Fibroblast of skin of abdomen (primary cell): ENCODE results near the gene TRPM2.
"Not testable (repeated sequence)": the region's sequence is repeated elsewhere in the genome, so short reads cannot be mapped to it uniquely, and the experiment has no call there.

Experiments
- DNase-seq: peaks from one replicate; pipeline ENCODE4 v3.0.0-alpha.2; 2013

TRPM2 gene

DNA sequence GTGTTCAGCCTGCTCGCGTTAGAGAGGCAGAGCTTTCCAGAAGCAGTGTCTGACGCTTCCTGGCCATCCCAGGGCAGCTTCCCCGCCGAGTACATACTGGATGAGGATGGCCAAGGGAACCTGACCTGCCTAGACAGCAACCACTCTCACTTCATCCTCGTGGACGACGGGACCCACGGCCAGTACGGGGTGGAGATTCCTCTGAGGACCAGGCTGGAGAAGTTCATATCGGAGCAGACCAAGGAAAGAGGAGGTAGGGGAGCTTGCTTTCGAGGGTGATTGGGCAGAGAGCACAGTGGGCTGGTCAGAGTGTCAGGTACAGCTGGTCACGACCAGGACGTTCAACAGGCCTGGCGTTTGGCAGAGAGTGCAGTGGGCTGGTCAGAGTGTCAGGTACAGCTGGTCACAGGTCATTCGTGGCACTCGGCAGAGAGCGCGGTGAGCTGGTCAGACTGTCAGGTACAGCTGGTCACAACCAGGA is 22.4 kb downstream of the TRPM2 start:
- no peak for DNase-seq

DNA sequence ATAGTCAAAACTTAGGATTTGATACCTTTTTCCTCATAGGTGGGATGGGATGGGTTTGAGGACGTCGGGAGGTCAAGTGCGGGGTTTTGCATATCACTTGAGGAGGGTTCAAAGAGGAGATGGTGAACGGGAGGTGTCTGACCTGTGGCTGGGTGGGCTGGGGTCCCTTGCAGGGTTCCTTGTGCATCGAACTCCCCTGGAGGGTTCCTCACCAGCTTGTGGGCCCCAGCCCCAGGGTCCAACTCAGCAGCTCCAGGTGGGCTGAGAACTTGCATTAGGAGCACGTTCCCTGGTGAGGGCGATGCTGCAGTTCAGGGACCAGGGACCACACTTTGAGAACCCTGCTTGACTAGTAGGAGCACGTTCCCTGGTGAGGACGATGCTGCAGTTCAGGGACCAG is 23.2 kb downstream of the TRPM2 start:
- DNase-seq: no peak

DNA sequence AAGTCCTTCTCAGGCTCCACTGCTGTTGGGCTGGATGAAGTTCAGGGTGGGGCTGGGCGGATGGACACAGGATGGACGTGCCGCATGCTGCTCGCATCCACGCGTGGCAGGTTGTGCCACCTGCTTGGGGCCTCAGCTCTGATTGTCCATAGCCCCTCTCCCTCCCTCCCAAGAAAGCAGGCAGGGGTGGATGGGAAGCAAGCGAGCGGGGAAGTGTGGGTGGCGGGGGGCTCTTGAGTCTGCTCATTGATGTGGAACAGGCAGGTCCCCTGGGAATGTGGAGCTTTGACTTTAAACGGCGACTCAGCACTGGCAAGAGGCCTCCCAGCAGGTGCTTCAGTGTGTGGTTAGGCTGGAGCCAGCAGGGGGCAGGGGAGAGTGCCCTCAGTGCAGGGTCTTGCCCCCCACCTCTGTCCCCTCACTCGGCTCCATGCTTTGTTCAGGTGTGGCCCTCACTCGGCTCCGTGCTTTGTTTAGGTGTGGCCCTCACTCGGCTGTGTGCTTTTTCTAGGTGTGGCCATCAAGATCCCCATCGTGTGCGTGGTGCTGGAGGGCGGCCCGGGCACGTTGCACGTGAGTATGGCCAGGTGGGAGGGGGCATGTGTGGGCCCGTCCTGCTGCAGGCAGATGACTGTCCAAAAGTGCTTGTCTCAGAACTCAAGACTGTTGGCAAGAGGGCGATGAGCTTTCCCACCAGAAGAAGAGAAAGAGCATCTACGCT is 23.9 kb downstream of the TRPM2 start:
- DNase-seq: no peak

DNA sequence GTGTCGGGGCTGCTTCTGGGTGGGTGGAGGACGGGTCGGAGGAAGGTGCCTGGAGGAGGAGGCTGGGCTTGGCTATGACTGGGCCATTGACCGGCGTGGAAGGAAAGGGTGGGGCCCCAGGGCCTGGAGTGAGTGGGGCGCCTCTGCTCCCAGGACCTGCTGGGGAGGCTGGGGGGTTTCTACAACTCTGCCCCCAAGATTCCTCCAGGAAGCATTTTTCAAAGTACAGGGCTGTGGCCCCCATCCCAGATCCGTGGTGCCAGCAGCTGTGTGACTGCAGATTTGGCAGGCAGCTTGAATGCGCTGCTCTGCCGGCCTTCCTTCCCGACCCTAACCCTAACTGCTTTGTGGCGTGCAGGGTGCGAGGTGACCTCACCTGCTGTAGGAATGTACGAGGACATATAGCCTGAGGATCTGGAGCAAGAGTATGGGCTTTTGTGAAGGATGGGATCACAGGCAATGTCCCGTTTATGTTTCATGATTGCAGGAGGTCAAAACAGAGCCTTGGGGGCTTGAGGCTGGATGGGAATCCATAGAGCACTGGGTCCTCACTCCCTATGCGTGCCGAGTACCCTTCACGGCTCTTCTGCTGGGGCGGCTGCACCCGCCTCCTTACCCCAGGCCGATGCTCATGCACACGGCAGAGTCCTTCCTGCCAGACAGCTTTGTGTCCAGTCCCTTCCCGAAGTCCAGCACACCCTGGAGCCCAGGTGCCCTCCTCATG is 24.7 kb downstream of the TRPM2 start:
- DNase-seq: no peak

DNA sequence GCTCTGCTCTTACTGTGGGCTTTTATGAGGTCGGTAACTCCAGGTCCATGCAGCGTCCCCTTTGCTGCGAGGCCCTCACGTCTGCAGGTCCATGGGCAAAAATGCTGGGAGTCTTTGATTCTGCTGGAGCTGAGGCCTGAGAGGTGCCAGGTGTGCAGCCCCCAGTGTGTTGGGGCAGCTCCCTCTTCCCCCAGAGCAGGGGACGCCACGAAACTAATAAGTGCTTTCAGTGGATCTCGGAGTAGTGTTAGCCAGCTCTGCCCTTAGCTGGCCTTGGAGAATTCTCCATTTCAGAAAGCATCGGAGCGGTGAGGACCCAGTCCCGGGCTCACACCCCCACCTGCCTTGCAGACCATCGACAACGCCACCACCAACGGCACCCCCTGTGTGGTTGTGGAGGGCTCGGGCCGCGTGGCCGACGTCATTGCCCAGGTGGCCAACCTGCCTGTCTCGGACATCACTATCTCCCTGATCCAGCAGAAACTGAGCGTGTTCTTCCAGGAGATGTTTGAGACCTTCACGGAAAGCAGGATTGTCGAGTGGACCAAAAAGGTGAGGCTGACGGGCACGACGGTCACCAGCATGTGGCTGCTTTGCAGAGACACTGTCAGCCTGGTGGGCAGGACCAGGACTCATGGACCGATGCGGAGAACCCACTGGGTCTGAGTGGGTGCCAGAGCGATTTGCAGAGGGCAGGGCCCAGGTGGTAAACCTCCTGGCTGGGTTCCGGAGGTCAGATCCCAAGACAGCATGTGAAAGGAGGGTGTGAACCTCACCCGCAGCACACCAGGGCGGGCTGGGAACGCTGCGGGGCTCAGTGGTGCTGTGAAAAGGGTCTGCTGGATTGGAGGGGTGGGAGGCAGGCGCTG is 25.5 kb downstream of the TRPM2 start:
- no peak for DNase-seq

DNA sequence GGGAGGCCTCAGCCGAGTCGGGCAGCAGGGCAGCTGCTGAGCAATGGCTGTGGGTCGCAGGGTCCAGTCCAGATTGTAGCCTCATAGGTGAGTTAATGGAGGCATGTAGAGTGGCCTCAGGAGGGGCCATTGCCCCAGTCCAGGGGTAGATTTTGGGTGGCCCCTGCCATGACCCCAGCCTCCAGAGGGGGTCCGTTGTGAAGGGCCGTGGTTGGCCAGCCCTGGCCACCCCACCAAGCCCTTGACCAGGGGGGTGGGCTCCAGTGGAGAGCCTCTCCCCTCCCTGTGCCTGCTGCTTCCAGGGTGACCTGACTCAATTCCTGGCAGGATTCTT is 26.1 kb downstream of the TRPM2 start:
- DNase-seq: no peak

DNA sequence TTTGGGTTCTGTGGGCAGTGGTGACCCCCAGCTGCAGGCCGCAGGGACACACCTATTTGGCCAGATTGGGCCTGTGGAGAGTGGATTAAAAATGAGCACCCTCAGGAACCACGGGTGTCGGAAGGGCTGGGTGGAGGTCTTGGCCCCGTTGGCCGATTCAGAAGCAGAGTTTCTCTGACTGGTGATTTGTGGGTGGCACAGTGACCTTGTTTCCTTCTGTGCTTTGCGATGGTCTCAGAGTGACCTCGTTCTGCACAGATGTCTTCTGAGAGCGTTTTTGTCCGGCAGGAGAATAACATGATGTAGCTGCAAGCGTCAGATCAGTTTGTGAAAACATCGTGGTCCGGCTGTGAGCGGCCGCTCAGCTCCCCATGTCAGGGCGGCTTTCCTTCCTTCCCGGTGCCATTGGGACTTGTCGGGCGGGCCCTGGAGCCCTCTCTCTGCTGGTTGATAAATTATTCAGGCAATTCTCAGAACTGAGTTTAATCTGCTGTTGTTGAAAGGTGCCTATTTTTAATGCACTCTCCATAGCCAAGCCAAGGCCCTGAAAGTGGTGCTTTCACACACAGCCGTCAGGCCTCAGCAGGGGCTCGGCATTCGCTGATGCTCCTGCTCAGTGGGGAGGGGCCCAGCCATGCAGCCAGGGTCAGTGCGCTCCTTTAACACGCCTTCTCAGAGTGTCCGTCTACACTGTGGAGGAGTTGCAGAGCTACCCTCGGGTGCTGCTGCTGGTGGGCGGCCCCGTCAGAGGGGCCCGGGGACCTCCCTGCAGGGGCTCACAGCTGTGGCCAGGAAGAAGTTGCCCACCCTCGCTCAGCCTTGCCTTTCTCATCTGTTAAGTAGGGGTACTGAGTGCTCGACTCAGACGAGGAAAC is 26.8 kb downstream of the TRPM2 start:
- no peak for DNase-seq

DNA sequence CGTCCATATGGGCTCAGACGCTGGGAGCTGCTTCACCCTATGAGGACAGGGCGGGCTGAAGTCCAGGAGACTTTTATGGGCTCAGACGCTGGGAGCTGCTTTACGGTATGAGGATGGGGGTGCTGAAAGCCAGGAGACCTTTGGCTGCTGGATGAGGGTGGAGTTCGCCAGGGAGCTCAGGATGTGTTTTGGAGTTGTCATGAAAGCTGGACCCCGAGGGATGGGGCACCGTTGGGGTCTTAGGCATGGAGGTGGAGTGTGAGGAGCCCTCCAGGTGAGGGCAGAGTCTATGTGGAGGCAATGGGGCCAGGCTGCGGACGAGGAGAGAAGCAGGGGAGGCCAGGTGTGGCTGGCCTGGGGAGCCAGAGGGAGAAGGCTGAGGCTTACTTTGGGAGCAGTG is 27.5 kb downstream of the TRPM2 start:
- DNase-seq: no peak

DNA sequence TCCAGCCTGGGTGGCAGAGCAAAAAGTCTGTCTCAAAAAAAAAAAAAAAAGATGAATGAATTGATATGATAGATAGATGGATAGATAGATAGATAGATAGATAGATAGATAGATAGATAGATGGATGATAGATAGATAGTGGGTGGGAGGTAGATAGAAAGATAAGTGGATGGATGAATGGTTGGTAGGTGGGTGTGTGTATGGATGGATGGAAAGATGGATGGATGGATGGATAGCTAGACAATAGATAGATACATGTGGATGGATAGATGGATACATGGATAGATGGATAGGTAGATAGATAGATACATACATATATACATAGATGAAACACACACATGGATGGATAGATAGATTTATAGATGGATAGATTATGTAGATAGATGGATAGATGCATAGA is 28.5 kb downstream of the TRPM2 start:
- DNase-seq: no peak

DNA sequence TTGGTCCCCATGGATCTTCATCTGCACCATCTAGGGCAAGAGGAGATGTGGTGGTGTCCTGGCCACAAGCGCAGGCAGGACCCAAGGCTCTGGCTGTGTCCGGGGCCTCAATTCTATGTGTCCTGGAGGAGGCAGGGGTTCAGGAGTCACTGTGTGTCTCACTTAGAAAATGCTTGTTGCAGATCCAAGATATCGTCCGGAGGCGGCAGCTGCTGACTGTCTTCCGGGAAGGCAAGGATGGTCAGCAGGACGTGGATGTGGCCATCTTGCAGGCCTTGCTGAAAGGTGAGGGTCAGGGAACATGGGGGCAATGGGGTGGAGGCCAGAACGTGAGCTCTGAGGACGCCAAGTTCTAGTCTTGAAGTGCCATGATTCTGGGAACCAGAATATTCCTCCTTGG is 29.1 kb downstream of the TRPM2 start:
- DNase-seq: no peak

DNA sequence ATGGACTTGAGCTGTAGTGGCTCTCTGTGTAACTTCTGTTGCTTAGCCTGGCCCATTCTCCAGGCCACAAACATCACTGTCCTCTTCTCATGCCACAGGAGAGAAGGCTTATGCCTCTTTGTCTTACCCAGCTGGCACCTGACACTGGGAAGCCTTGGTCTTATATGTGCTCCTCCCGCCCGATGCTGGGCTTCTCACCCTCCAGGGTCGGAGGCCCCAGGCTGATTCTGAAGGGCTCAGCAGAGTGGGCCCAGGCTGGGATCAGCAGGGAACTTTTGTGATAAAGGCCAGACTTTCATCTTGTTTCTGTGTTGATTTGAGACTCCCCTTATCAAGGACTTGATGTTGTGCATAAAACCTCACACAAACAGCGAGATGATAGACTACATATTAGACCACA is 29.8 kb downstream of the TRPM2 start:
- DNase-seq: no peak

DNA sequence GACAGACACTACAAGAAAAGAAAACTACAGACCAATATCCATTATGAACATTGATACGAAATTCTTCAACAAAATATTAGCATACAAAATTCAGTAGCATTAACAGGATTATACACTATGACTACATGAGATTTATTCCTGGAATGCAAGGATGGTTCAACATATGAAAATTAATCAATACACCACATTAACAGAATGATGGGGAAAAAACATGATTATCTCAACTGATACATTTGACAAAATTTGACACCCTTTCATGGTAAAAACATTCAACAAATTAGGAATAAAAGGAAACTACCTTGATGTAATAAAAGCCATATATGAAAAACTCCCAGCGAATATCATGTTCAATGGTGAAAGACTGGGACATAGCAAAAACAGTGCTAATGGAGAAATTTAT is 31.5 kb downstream of the TRPM2 start:
- DNase-seq: no peak

DNA sequence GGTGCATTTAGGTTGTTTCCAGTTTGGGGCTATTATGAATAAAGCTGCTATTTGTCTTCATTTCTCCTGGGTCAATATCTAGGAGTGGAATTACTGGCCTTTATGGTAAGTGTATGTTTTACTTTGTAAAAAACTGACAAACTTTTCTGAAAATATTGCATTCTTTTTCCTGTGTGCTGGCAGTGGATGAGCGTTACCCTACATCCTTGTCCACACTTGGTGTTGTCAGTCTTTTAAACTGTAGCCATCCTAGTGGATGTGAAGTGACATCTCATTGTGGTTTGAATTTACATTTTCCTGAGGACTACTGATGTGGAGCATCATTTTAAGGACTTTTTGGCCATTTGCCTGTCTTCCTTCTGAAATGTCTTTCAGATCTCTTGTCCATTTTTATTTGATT is 35.9 kb downstream of the TRPM2 start:
- no peak for DNase-seq

DNA sequence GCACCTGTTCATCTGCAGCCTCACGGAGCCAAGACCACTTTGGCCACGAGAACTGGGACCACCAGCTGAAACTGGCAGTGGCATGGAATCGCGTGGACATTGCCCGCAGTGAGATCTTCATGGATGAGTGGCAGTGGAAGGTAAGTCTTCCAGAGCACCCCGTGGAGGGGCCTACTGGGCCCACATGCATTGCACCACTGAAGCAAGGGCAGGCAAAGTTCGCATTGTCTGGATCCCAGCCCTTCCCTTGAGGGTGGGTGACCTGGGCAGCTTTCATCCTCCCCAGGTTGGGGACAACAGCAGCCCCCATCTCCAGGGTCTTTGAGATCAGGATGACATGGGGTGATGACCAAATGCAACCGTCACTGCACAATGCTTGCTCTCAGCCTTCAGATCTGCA is 37.5 kb downstream of the TRPM2 start:
- DNase-seq: no peak

DNA sequence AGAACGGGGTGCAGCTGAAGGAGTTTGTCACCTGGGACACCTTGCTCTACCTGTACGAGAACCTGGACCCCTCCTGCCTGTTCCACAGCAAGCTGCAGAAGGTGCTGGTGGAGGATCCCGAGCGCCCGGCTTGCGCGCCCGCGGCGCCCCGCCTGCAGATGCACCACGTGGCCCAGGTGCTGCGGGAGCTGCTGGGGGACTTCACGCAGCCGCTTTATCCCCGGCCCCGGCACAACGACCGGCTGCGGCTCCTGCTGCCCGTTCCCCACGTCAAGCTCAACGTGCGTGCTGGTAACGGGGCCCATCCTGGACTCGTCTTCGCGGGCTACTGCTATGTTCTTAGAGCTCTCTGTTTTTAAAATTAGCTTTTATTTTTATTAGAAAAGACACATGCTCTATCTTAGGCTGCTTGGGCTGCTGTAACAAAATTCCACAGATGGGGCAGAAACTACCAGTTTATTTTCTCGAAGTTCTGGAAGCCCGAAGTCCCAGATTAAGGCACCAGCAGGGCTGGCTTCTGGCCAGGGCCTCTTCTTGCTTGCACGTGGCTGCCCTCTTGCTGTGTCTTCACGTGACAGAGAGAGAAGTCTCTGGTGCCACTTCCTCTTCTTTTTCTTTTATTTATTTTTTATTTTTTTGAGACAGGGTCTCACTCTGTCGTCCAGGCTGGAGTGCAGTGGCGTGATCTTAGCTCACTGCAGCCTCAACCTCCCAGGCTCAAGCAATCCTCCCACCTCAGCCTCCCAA is 38.1 kb downstream of the TRPM2 start:
- DNase-seq: no peak

DNA sequence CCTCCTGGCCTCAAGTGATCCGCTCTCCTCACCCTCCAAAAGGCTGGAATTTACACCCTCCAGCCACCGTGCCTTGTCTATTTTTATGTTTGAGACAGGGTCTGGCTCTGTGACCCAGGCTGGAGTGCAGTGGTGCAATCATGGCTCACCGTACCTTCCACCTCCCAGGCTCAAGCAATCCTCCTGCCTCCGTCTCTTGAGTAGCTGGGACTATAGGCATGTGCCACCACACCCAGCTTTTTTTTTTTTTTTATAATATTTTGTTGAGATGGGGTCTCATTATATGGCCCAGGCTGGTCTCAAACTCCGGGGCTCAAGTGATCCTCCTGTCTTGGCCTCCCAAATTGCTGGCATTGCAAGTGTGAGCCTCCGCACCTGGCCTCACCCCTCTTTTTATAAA is 38.8 kb downstream of the TRPM2 start:
- no peak for DNase-seq

DNA sequence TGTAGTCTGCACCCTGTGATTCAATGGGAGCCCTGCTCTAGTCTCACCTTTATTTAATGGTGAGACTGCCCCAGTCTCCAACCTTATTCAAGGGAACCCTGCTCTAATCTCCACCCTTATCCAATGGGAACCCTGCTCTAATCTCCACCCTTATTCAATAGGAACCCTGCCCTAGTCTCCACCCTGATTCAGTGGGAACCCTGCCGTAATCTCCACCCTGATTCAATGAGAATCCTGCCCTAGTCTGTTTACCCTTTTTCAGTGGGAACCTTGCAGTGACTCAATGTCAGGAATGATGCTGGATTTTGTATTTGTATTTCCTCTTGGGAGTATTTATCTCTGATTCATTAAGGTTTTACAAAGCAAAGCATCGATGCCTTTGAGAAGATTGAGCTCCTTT is 39.5 kb downstream of the TRPM2 start:
- DNase-seq: no peak

DNA sequence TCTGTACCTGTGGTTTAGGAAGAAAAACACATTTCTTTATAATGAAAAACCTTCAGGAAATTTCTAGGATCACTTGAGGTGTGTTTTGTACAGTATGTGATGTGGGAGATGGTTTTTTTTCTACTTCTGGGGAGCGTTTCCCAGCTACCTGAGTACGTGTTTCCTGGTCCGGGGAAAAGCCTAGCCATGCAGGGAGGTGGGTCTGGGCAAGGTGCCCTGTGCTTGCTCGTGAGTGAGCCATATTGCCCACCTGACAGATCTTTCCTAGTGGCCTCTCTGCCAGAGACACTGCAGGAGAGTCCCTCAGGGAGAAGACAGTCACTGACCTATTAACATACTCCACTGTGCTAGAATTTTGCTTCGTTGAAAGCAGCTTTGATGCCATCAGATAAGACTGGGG is 41.3 kb downstream of the TRPM2 start:
- no peak for DNase-seq

DNA sequence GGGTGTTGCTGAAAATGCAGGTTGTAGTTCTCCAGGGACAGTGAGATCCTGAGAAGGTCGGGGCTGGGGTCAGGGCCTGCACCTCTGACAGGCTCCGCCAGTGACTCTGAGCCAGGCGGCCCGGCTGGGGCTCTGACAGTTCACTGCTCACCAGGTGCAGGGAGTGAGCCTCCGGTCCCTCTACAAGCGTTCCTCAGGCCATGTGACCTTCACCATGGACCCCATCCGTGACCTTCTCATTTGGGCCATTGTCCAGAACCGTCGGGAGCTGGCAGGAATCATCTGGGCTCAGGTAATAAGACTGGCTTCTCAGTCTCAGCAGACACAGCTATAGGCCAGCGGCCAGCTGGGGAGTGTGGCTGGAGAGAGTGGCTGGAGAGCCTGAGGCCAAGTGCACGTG is 41.8 kb downstream of the TRPM2 start:
- no peak for DNase-seq

DNA sequence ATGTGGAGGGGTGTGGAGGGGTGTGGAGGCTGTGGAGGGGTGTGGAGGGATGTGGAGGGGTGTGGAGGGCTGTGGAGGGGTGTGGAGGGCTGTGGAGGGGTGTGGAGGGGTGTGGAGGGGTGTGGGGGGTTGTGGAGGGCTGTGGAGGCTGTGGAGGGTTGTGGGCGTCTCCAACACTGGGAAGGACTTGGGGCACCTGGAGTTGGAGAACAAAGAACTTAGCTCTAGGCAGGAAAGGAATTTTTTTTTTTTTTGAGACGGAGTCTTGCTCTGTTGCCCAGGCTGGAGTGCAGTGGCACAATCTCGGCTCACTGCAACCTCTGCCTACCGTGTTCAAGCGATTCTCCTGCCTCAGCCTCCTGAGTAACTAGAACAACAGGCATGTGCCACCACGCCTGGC is 43.4 kb downstream of the TRPM2 start:
- DNase-seq: not testable (repeated sequence)

DNA sequence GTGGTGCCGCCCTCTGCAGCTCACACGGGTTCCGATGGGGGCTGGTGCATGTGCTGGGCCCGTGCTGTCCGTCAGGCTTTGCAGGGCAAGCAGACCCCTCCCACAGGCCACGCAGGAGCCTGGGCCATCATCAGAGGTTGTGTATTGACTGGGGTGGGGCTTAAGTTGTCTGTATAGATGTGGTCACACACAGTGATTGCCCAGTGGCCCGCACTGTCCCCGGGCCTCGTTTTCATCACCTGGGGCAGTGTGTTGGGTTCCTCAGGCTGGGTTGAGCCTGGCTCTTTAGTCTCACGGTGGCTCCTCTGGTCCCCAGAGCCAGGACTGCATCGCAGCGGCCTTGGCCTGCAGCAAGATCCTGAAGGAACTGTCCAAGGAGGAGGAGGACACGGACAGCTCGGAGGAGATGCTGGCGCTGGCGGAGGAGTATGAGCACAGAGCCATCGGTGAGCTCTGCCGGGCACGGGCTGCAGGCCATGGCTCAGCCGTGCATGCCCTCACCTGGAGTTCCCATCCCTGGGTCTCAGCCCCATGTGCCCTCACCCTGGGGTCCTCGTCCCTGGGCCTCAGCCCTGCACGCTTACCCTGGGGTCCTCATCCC is 44.1 kb downstream of the TRPM2 start:
- no peak for DNase-seq
